Amygdala (tissue), 56 donors: ENCODE data around the gene ANXA3.
"Not testable (repeated sequence)": the region's sequence is repeated elsewhere in the genome, so short reads cannot be mapped to it uniquely, and the experiment has no call there.

Source experiments
- DNase-seq, 56 donors: peaks; one replicate each; lab custom pipeline; 2025; lab: John Stamatoyannopoulos, UW

Gene ANXA3

GRCh38 chr4:78534286-78534955, 17.1 kb upstream of the ANXA3 start:
- DNase-seq, result no peak

DNA sequence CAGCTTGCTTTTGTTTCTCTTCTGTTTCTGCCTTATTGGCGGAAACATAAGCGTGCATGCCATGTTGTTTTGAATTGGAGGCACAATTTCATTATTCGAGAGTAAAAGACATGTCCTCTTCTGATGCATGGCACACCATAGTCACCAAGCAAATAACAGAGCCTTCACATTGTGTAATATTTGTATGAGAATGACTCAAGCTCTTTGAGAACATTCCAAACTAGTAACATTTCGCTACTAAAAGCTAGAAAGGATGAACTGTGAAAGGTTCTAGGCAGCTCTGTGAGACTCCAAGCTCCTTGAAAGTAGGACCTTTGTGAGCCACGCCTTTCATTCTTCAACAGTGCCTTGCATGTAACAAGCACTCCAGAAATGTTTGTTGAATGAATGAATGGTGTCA, 9.2 kb upstream of the ANXA3 start:
- DNase-seq, result no peak

- DNase-seq, result no peak
These were observed 8.0 kb upstream of the ANXA3 start for GRCh38 chr4:78543424-78544125.

- no peak for DNase-seq
These were observed 6.9 kb upstream of the ANXA3 start for GRCh38 chr4:78544678-78545077.

DNA sequence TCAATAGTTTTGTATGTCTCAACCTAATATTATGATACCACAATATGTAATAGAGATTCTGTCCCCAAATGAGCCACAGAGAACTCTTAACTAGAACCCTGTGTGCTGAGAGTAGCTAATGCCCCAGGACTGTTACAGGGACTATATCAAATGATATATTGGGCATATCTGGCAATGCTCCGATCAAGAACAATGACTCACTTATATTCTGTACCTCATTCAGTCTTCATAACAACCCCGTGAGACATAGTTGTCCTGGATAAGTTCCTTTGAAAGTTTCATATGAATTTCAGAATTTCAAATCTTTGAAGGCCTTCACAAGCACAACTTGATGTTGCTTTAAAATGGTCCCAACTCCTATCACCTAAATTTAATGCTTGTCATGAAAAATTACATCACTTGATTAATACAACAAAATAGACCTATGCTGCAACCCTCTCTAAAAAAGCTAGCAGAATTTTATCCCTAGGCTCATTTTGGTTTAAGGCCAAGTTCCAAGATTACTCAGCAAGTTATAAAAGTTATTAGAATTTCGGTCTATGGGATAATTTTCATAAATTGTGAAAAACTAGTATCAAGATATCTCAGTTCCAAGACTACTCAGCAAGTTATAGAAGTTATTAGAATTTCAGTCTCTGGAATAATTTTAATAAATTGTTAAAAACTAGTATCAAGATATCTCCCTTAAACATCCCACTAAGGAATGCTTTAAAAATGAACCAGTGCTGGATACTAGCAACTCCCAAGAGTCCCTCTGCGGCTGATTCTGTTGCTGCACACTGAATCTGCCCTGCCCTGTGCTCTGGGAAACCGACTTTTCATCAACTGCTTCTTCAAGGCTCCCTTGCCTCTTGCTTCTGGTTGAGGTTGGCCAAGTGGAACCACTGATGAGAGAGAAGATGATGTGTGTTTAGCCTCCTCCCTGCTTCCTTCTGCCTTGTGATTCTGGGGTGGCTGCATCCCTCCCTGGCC, 6.0 kb upstream of the ANXA3 start:
- DNase-seq, result no peak

DNA sequence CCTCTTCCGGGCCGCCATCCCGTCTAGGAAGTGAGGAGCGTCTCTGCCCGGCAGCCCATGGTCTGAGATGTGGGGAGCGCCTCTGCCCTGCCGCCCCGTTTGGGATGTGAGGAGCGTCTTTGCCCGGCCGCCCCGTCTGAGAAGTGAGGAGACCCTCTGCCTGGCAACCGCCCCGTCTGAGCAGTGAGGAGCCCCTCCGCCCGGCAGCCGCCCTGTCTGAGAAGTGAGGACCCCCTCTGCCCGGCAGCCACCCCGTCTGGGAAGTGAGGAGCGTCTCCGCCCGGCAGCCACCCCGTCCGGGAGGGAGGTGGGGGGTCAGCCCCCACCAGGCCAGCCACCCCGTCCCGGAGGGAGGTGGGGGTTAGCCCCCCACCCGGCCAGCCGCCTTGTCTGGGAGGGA, 3.7 kb upstream of the ANXA3 start:
- DNase-seq, result not testable (repeated sequence)

- not testable (repeated sequence) for DNase-seq
These were observed 2.7 kb upstream of the ANXA3 start for GRCh38 chr4:78548889-78549288.

DNA sequence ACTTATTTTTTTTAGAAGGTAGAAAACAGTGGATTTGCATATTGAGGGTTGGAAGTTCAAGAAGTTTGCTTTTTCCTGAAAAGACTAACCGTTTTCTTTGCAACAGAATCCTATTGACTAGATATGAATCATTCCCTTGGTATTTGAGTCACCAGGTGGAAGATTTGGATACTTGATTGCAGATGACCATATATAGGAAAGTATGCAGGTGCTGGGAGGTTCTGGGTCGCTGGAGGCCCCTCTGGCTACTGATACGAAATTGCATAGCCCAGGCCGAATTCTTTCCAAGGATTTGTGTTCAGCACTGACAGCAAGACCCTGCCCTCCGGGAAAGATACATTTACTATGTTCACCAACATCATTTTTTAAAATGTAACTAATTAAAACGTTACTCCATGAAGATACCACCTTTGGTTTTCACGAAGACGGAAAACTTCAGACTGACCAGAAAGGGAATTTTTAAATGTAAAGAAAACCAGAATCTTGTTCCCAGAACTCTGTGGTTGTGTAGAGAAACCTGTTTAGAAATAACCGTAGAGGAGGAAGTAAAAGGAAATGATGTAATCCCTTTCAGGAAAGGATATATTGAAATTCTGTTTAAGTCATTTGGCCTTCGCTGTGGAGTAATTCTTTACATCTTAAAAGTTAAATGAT, 946 bp downstream of the ANXA3 start:
- DNase-seq, result no peak

GRCh38 chr4:78553043-78553396, 1.4 kb downstream of the ANXA3 start:
- no peak for DNase-seq

GRCh38 chr4:78553529-78554060, 2.0 kb downstream of the ANXA3 start:
- DNase-seq, result no peak

- no peak for DNase-seq
These were observed 5.1 kb downstream of the ANXA3 start for GRCh38 chr4:78556665-78557064.

DNA sequence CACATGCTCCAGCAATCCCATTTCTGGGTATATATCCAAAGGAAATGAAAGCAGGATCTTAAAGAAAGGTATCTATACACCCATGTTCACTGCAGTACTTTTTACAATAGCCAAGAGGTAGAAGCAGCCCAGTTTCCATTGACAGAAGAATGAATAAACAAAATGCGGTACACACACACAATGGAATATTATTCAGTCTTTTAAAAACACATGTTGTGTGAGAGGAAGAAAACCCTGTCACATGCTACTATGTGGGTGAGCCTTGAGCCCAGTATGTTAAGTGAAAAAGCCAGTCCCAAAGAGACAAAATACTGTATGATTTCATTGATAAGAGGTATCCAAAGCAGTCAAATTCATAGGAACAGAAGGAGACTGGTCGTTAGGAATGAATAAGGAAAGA, 6.3 kb downstream of the ANXA3 start:
- no peak for DNase-seq

DNA sequence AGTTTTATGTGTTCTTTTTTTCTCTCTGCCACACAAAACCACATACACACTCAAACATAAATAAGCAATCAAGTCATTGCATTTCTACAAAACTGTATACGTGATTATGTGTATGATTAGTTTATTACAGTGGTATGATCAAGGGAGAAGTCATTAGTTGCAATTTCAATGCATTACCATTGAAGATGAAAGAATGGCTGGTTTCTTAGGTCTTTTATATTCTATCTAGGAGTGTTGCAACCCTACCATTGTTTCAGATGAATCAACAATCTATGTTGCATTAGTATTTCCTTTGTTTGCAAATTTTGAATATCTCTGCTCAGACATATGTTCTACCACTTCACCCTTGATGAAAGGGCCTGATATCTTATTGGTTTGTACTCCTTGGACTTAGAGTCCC, 6.8 kb downstream of the ANXA3 start:
- no peak for DNase-seq

DNA sequence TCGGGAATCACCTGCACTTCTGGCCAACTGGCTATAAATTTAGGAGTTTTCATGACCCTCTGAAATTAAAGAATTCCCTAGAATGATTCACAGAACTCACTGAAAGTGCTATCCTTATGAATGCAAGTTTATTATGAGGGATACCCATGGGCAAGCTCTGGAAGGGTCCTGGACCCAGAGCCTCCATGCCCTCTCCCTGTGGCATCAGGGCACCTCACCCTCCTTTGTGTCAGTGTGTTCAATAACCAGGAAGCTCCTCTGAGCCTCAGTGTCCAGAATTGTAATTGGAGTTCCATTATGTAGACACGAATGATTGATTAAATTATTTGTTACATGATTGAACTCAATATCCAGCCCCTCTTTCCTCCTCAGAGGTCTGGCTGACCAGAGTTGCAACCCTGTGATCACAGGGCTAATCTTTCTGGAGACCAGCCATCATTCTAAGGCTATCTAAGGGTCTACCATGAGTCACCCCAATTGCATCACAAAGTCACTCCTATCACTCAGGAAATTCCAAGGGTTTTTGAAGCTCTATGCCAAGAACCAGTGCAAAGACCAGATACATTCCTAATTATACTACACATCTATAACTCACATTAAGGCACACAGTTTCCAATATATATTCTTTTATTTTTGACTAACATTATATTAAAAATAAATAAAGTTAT, 8.9 kb downstream of the ANXA3 start:
- DNase-seq, result no peak

- DNase-seq, result no peak
These were observed 10.1 kb downstream of the ANXA3 start for GRCh38 chr4:78561677-78562076.

- no peak for DNase-seq
These were observed 11.1 kb downstream of the ANXA3 start for GRCh38 chr4:78562687-78563086.

GRCh38 chr4:78565971-78566372, 14.4 kb downstream of the ANXA3 start:
- no peak for DNase-seq

GRCh38 chr4:78566834-78567499, 15.4 kb downstream of the ANXA3 start:
- DNase-seq, result peak in 2 of 56 donors; percentile 4 to 5

- no peak for DNase-seq
These were observed 16.0 kb downstream of the ANXA3 start for GRCh38 chr4:78567500-78568060.
